ENCODE data around the gene FYCO1. TPM values are rescaled to one million over a fixed set of nuclear protein-coding genes. Genes with fewer than 3 reads are reported as not detected.

Gene FYCO1
- total and polyA plus RNA-seq, 7 experiments from 2014 or later: 0.95 to 27.5 (median 21.5) TPM

- peak overlapping the region in 2 of 9 donors; percentile 54 to 73 for H3K27ac Mint-ChIP-seq
- peaks cover 11 to 82% (median 53%) of the 10 kb centered on the region in 5 donors for H3K36me3 Mint-ChIP-seq
- no peaks in the 10 kb centered on the region for H3K9me3 Mint-ChIP-seq
- Histone ChIP-seq H3K4me1 (ENCODE audit: control insufficient read depth in 2 of 2, insufficient read depth in 2 of 2, low read length in 2 of 2) (no peaks in the 10 kb centered on the region), H3K4me3 (ENCODE audit: low read length) (no peak overlapping the region), H3K27ac (ENCODE audit: low read depth, low read length) (no peak overlapping the region), H3K9me3 (ENCODE audit: control insufficient read depth in 2 of 3, low read length in 3 of 3) (no peaks in the 10 kb centered on the region), H3K36me3 (ENCODE audit: control insufficient read depth in 2 of 3, insufficient read depth in 3 of 3, low read length in 3 of 3) (peaks cover 10 to 60% (median 16%) of the 10 kb centered on the region in 3 experiments), H3K27me3 (ENCODE audit: control insufficient read depth in 2 of 2, insufficient read depth in 2 of 2, low read length in 2 of 2) (no peaks in the 10 kb centered on the region)
- DNase-seq (peak; percentile 49 to 79 (median 64)), ATAC-seq (peak; percentile 88)
- no peaks in the 10 kb centered on the region for H3K27me3 Mint-ChIP-seq
- intact Hi-C loops (cut with micrococcal nuclease): loop anchor here (1.0 to 5.0 kb wide), 9 partner anchors 58 to 892 kb away; partner anchors contain the start of gene LZTFL1 (in 1 of the 2)
- ChIA-PET POLR2A (no interaction called here), CTCF (interaction anchor here (0.5 to 19.0 kb wide), 16 partner anchors 10 to 938 kb away, joined by 3 to 336 read pairs (median 3); no protein-coding TSS in a partner anchor)
- H3K4me1 Mint-ChIP-seq: peaks cover 4 to 9% (median 5%) of the 10 kb centered on the region in 7 donors
- no peak overlapping the region for H3K4me3 Mint-ChIP-seq
Measured at GRCh38 chr3:45929042-45929679, 66.5 kb downstream of the FYCO1 start.

- ATAC-seq (no peak), DNase-seq (no peak)
- H3K36me3 Mint-ChIP-seq: peaks cover 11 to 79% (median 47%) of the 10 kb centered on the region in 5 donors
- Histone ChIP-seq H3K4me3 (ENCODE audit: low read length) (no peak overlapping the region), H3K4me1 (ENCODE audit: control insufficient read depth in 2 of 2, insufficient read depth in 2 of 2, low read length in 2 of 2) (no peaks in the 10 kb centered on the region), H3K9me3 (ENCODE audit: control insufficient read depth in 2 of 3, low read length in 3 of 3) (no peaks in the 10 kb centered on the region), H3K27me3 (ENCODE audit: control insufficient read depth in 2 of 2, insufficient read depth in 2 of 2, low read length in 2 of 2) (no peaks in the 10 kb centered on the region), H3K27ac (ENCODE audit: low read depth, low read length) (no peak overlapping the region), H3K36me3 (ENCODE audit: control insufficient read depth in 2 of 3, insufficient read depth in 3 of 3, low read length in 3 of 3) (peaks cover 10 to 62% (median 29%) of the 10 kb centered on the region in 3 experiments)
- H3K27me3 Mint-ChIP-seq: no peaks in the 10 kb centered on the region
- H3K4me3 Mint-ChIP-seq: no peak overlapping the region
- H3K27ac Mint-ChIP-seq: peak overlapping the region in 2 of 9 donors; percentile 31 to 73
- peaks cover 3 to 14% (median 9%) of the 10 kb centered on the region in 7 donors for H3K4me1 Mint-ChIP-seq
- H3K9me3 Mint-ChIP-seq: no peaks in the 10 kb centered on the region
- ChIA-PET CTCF (interaction anchor here (1.1 to 19.0 kb wide), 3 partner anchors 19 to 167 kb away, joined by 3 to 336 read pairs (median 5); no protein-coding TSS in a partner anchor), POLR2A (interaction anchor here (0.9 kb wide), 1 partner anchor 168 kb away, joined by 3 read pairs; no protein-coding TSS in a partner anchor)
- intact Hi-C loops (cut with micrococcal nuclease): loop anchor here (2.0 to 5.0 kb wide), 3 partner anchors 57 to 891 kb away; no protein-coding TSS in a partner anchor
Measured at GRCh38 chr3:45927881-45928280, 67.7 kb downstream of the FYCO1 start.

- ChIA-PET CTCF (no interaction called here), POLR2A (no interaction called here)
- Histone ChIP-seq H3K4me1 (ENCODE audit: control insufficient read depth in 2 of 2, insufficient read depth in 2 of 2, low read length in 2 of 2) (peaks cover 0 to 13% of the 10 kb centered on the region in 2 donors), H3K36me3 (ENCODE audit: control insufficient read depth in 2 of 3, insufficient read depth in 3 of 3, low read length in 3 of 3) (peaks cover 3 to 56% (median 24%) of the 10 kb centered on the region in 3 experiments), H3K4me3 (ENCODE audit: low read length) (no peak overlapping the region), H3K9me3 (ENCODE audit: control insufficient read depth in 2 of 3, low read length in 3 of 3) (no peaks in the 10 kb centered on the region), H3K27ac (ENCODE audit: low read depth, low read length) (no peak overlapping the region), H3K27me3 (ENCODE audit: control insufficient read depth in 2 of 2, insufficient read depth in 2 of 2, low read length in 2 of 2) (no peaks in the 10 kb centered on the region)
- no peaks in the 10 kb centered on the region for H3K27me3 Mint-ChIP-seq
- ATAC-seq (no peak), DNase-seq (no peak)
- no peaks in the 10 kb centered on the region for H3K9me3 Mint-ChIP-seq
- no peak overlapping the region for H3K4me3 Mint-ChIP-seq
- peaks cover 6 to 65% (median 41%) of the 10 kb centered on the region in 5 donors for H3K36me3 Mint-ChIP-seq
- H3K27ac Mint-ChIP-seq: peak overlapping the region in 2 of 9 donors; percentile 32 to 43
- peaks cover 3 to 32% (median 20%) of the 10 kb centered on the region in 7 donors for H3K4me1 Mint-ChIP-seq
- intact Hi-C loops (cut with micrococcal nuclease): no loop called here
Measured at GRCh38 chr3:45923755-45924154, 71.9 kb downstream of the FYCO1 start.

- no peaks in the 10 kb centered on the region for H3K27me3 ChIP-seq (ENCODE audit: control insufficient read depth in 2 of 2, insufficient read depth in 2 of 2, low read length in 2 of 2)
- H3K9me3 ChIP-seq (ENCODE audit: control insufficient read depth in 2 of 3, low read length in 3 of 3): no peaks in the 10 kb centered on the region
- DNase-seq (no peak), ATAC-seq (no peak)
- no peak overlapping the region for H3K4me3 ChIP-seq (ENCODE audit: low read length)
- intact Hi-C loops (cut with micrococcal nuclease): no loop called here
- no peak overlapping the region for H3K27ac ChIP-seq (ENCODE audit: low read depth, low read length)
- peak overlapping the region in 1 of 10 donors; percentile 41 for H3K4me3 Mint-ChIP-seq
- peak overlapping the region in 2 of 9 donors; percentile 32 to 60 for H3K27ac Mint-ChIP-seq
- H3K4me1 Mint-ChIP-seq: peaks cover 2 to 30% (median 18%) of the 10 kb centered on the region in 7 donors
- H3K9me3 Mint-ChIP-seq: no peaks in the 10 kb centered on the region
- H3K36me3 ChIP-seq (ENCODE audit: control insufficient read depth in 2 of 3, insufficient read depth in 3 of 3, low read length in 3 of 3): peaks cover 3 to 53% (median 21%) of the 10 kb centered on the region in 3 experiments
- H3K27me3 Mint-ChIP-seq: no peaks in the 10 kb centered on the region
- H3K4me1 ChIP-seq (ENCODE audit: control insufficient read depth in 2 of 2, insufficient read depth in 2 of 2, low read length in 2 of 2): peaks cover 0 to 13% of the 10 kb centered on the region in 2 donors
- POLR2A ChIA-PET: no interaction called here
- CTCF ChIA-PET: interaction anchor here (0.5 kb wide), 1 partner anchor 33 kb away, joined by 5 read pairs; no protein-coding TSS in a partner anchor
- peaks cover 6 to 63% (median 39%) of the 10 kb centered on the region in 5 donors for H3K36me3 Mint-ChIP-seq
Measured at GRCh38 chr3:45922950-45923590, 72.6 kb downstream of the FYCO1 start.

GRCh38 chr3:45922039-45922326, 73.6 kb downstream of the FYCO1 start:
- H3K9me3 ChIP-seq (ENCODE audit: control insufficient read depth in 2 of 3, low read length in 3 of 3): no peaks in the 10 kb centered on the region
- Mint-ChIP-seq H3K4me3 (peak overlapping the region in 6 of 10 donors; percentile 0 to 51 (median 40)), H3K4me1 (peaks cover 2 to 31% (median 19%) of the 10 kb centered on the region in 7 donors), H3K36me3 (peaks cover 6 to 53% (median 30%) of the 10 kb centered on the region in 5 donors), H3K9me3 (no peaks in the 10 kb centered on the region), H3K27ac (peak overlapping the region in 7 of 9 donors; percentile 35 to 87 (median 71)), H3K27me3 (no peaks in the 10 kb centered on the region)
- no peak for DNase-seq
- peaks cover 0 to 53% (median 20%) of the 10 kb centered on the region in 3 experiments for H3K36me3 ChIP-seq (ENCODE audit: control insufficient read depth in 2 of 3, insufficient read depth in 3 of 3, low read length in 3 of 3)
- intact Hi-C loops (cut with micrococcal nuclease): no loop called here
- POLR2A ChIA-PET: no interaction called here
- peaks cover 0 to 13% of the 10 kb centered on the region in 2 donors for H3K4me1 ChIP-seq (ENCODE audit: control insufficient read depth in 2 of 2, insufficient read depth in 2 of 2, low read length in 2 of 2)
- H3K4me3 ChIP-seq (ENCODE audit: low read length): no peak overlapping the region
- ATAC-seq: no peak
- H3K27me3 ChIP-seq (ENCODE audit: control insufficient read depth in 2 of 2, insufficient read depth in 2 of 2, low read length in 2 of 2): no peaks in the 10 kb centered on the region
- no peak overlapping the region for H3K27ac ChIP-seq (ENCODE audit: low read depth, low read length)
- CTCF ChIA-PET: interaction anchor here (1.1 kb wide), 1 partner anchor 158 kb away, joined by 3 read pairs; no protein-coding TSS in a partner anchor

- H3K4me1 Mint-ChIP-seq: peaks cover 3 to 35% (median 21%) of the 10 kb centered on the region in 7 donors
- peak overlapping the region in 8 of 10 donors; percentile 0 to 72 (median 40) for H3K4me3 Mint-ChIP-seq
- intact Hi-C loops (cut with micrococcal nuclease): no loop called here
- peak overlapping the region in 8 of 9 donors; percentile 16 to 87 (median 73) for H3K27ac Mint-ChIP-seq
- H3K4me1 ChIP-seq (ENCODE audit: control insufficient read depth in 2 of 2, insufficient read depth in 2 of 2, low read length in 2 of 2): peaks cover 5 to 14% of the 10 kb centered on the region in 2 donors
- no peak overlapping the region for H3K27ac ChIP-seq (ENCODE audit: low read depth, low read length)
- H3K27me3 ChIP-seq (ENCODE audit: control insufficient read depth in 2 of 2, insufficient read depth in 2 of 2, low read length in 2 of 2): no peaks in the 10 kb centered on the region
- no peak overlapping the region for H3K4me3 ChIP-seq (ENCODE audit: low read length)
- DNase-seq (no peak), ATAC-seq (no peak)
- H3K36me3 Mint-ChIP-seq: peaks cover 6 to 47% (median 25%) of the 10 kb centered on the region in 5 donors
- no peaks in the 10 kb centered on the region for H3K9me3 ChIP-seq (ENCODE audit: control insufficient read depth in 2 of 3, low read length in 3 of 3)
- H3K9me3 Mint-ChIP-seq: no peaks in the 10 kb centered on the region
- H3K27me3 Mint-ChIP-seq: no peaks in the 10 kb centered on the region
- ChIA-PET POLR2A (interaction anchor here (0.7 kb wide), 1 partner anchor 164 kb away, joined by 6 read pairs; no protein-coding TSS in a partner anchor), CTCF (interaction anchor here (1.1 kb wide), 1 partner anchor 159 kb away, joined by 3 read pairs; no protein-coding TSS in a partner anchor)
- H3K36me3 ChIP-seq (ENCODE audit: control insufficient read depth in 2 of 3, insufficient read depth in 3 of 3, low read length in 3 of 3): peaks cover 0 to 53% (median 20%) of the 10 kb centered on the region in 3 experiments
Measured at GRCh38 chr3:45921158-45922038, 74.2 kb downstream of the FYCO1 start.

Data from naive thymus-derived CD4-positive, alpha-beta T cell (primary cell).